GM19395 (cell line): ENCODE measurements around the gene GPR137C.

Experiments used
- ATAC-seq: cut with Tn5 transposase; IDR thresholded peaks from one replicate; pipeline ENCODE4 v1.9.1; 2021; ENCODE audit warnings: mild to moderate bottlenecking, moderate library complexity; ENCODE audit not compliant: unreplicated experiment

GPR137C gene

GRCh38 chr14:52552063-52552988, at the start of gene GPR137C, which contains the start of gene TXNDC16:
Gene GPR137C (plus strand): TSS chr14:52552836. CDS start chr14:52553148, 312 bp downstream.
Gene TXNDC16 (minus strand): TSS chr14:52552505. CDS start chr14:52543557, 8,948 bp downstream.
- peak; percentile 96 for ATAC-seq

- no peak for ATAC-seq
Observed at GRCh38 chr14:52513249-52513648, 39.4 kb upstream of the GPR137C start.

GRCh38 chr14:52514046-52514811, 38.4 kb upstream of the GPR137C start:
- ATAC-seq, result no peak

- ATAC-seq, result no peak
Observed at GRCh38 chr14:52522033-52522432, 30.6 kb upstream of the GPR137C start.

GRCh38 chr14:52522581-52523345, 29.9 kb upstream of the GPR137C start:
- ATAC-seq, result no peak

GRCh38 chr14:52527052-52527451, 25.6 kb upstream of the GPR137C start:
- no peak for ATAC-seq

GRCh38 chr14:52531481-52531880, 21.2 kb upstream of the GPR137C start:
- no peak for ATAC-seq

GRCh38 chr14:52536269-52536668, 16.4 kb upstream of the GPR137C start:
- no peak for ATAC-seq

- no peak for ATAC-seq
Observed at GRCh38 chr14:52538623-52539022, 14.0 kb upstream of the GPR137C start.

- ATAC-seq, result no peak
Observed at GRCh38 chr14:52545584-52546317, 6.9 kb upstream of the GPR137C start.

GRCh38 chr14:52546318-52546670, 6.3 kb upstream of the GPR137C start:
- no peak for ATAC-seq

- no peak for ATAC-seq
Observed at GRCh38 chr14:52547027-52547426, 5.6 kb upstream of the GPR137C start.

- ATAC-seq, result no peak
Observed at GRCh38 chr14:52547526-52547925, 5.1 kb upstream of the GPR137C start.

GRCh38 chr14:52550661-52551060, 2.0 kb upstream of the GPR137C start:
- no peak for ATAC-seq

- ATAC-seq, result no peak
Observed at GRCh38 chr14:52551205-52551604, 1.4 kb upstream of the GPR137C start.

- no peak for ATAC-seq
Observed at GRCh38 chr14:52551696-52552062, 957 bp upstream of the GPR137C start.

GRCh38 chr14:52553002-52553670, 500 bp downstream of the GPR137C start:
- peak; percentile 34 for ATAC-seq

GRCh38 chr14:52553671-52554575, 1.3 kb downstream of the GPR137C start:
- ATAC-seq, result no peak

GRCh38 chr14:52558688-52559087, 6.1 kb downstream of the GPR137C start:
- ATAC-seq, result no peak
